ENCODE measurements around the gene PLEKHA6.

The PLEKHA6 gene

GRCh38 chr1:204362984-204363334 is 3.2 kb upstream of the PLEKHA6 start:
- Histone ChIP-seq H3K36me3 (ENCODE audit: insufficient read depth, low read depth, low read length) (no peaks in the 10 kb centered on the region), H3K27me3 (ENCODE audit: insufficient read depth, low read length) (peaks cover 29% of the 10 kb centered on the region), H3K9ac (ENCODE audit: low read depth, low read length) (no peak overlapping the region), H3K9me3 (ENCODE audit: insufficient read depth, low read depth, low read length) (no peaks in the 10 kb centered on the region), H3K27ac (ENCODE audit: low read length) (no peak overlapping the region), H3K4me3 (ENCODE audit: low read length) (peak overlapping the region; percentile 68; the same call in 1 of the 2 replicates), H3K4me1 (ENCODE audit: insufficient read depth, low read length) (peaks cover 12% of the 10 kb centered on the region; the same call in 1 of the 2 replicates)

- H3K36me3 ChIP-seq (ENCODE audit: insufficient read depth, low read depth, low read length) = no peaks in the 10 kb centered on the region
- no peak overlapping the region for H3K27ac ChIP-seq (ENCODE audit: low read length)
- no peaks in the 10 kb centered on the region for H3K9me3 ChIP-seq (ENCODE audit: insufficient read depth, low read depth, low read length)
- peaks cover 12% of the 10 kb centered on the region; the same call in 1 of the 2 replicates for H3K4me1 ChIP-seq (ENCODE audit: insufficient read depth, low read length)
- H3K9ac ChIP-seq (ENCODE audit: low read depth, low read length) = no peak overlapping the region
- H3K4me3 ChIP-seq (ENCODE audit: low read length) = no peak overlapping the region
- H3K27me3 ChIP-seq (ENCODE audit: insufficient read depth, low read length) = peaks cover 29% of the 10 kb centered on the region
Measured at GRCh38 chr1:204361781-204362180, 2.1 kb upstream of the PLEKHA6 start.

- H3K9me3 ChIP-seq (ENCODE audit: insufficient read depth, low read depth, low read length) = no peaks in the 10 kb centered on the region
- peaks cover 12% of the 10 kb centered on the region; the same call in 1 of the 2 replicates for H3K4me1 ChIP-seq (ENCODE audit: insufficient read depth, low read length)
- H3K9ac ChIP-seq (ENCODE audit: low read depth, low read length) = no peak overlapping the region
- no peak overlapping the region for H3K27ac ChIP-seq (ENCODE audit: low read length)
- no peaks in the 10 kb centered on the region for H3K36me3 ChIP-seq (ENCODE audit: insufficient read depth, low read depth, low read length)
- H3K4me3 ChIP-seq (ENCODE audit: low read length) = no peak overlapping the region
- peaks cover 29% of the 10 kb centered on the region for H3K27me3 ChIP-seq (ENCODE audit: insufficient read depth, low read length)
Measured at GRCh38 chr1:204361341-204361771, 1.6 kb upstream of the PLEKHA6 start.

GRCh38 chr1:204360314-204360713 is 585 bp upstream of the PLEKHA6 start:
- no peak overlapping the region for H3K27ac ChIP-seq (ENCODE audit: low read length)
- H3K36me3 ChIP-seq (ENCODE audit: insufficient read depth, low read depth, low read length) = no peaks in the 10 kb centered on the region
- no peak overlapping the region for H3K4me3 ChIP-seq (ENCODE audit: low read length)
- H3K9ac ChIP-seq (ENCODE audit: low read depth, low read length) = no peak overlapping the region
- peaks cover 12% of the 10 kb centered on the region; the same call in 1 of the 2 replicates for H3K4me1 ChIP-seq (ENCODE audit: insufficient read depth, low read length)
- H3K9me3 ChIP-seq (ENCODE audit: insufficient read depth, low read depth, low read length) = no peaks in the 10 kb centered on the region
- H3K27me3 ChIP-seq (ENCODE audit: insufficient read depth, low read length) = peaks cover 29% of the 10 kb centered on the region

- Histone ChIP-seq H3K36me3 (ENCODE audit: insufficient read depth, low read depth, low read length) (no peaks in the 10 kb centered on the region), H3K9ac (ENCODE audit: low read depth, low read length) (no peak overlapping the region), H3K4me3 (ENCODE audit: low read length) (peak overlapping the region; percentile 47; the same call in 1 of the 2 replicates), H3K4me1 (ENCODE audit: insufficient read depth, low read length) (peaks cover 12% of the 10 kb centered on the region; the same call in 1 of the 2 replicates), H3K9me3 (ENCODE audit: insufficient read depth, low read depth, low read length) (no peaks in the 10 kb centered on the region), H3K27ac (ENCODE audit: low read length) (no peak overlapping the region), H3K27me3 (ENCODE audit: insufficient read depth, low read length) (peaks cover 21% of the 10 kb centered on the region)
Measured at GRCh38 chr1:204359131-204359473, 627 bp downstream of the PLEKHA6 start.

GRCh38 chr1:204358605-204359004 is 1.1 kb downstream of the PLEKHA6 start:
- peaks cover 12% of the 10 kb centered on the region; the same call in 1 of the 2 replicates for H3K4me1 ChIP-seq (ENCODE audit: insufficient read depth, low read length)
- H3K27me3 ChIP-seq (ENCODE audit: insufficient read depth, low read length) = peaks cover 17% of the 10 kb centered on the region
- H3K9me3 ChIP-seq (ENCODE audit: insufficient read depth, low read depth, low read length) = no peaks in the 10 kb centered on the region
- H3K9ac ChIP-seq (ENCODE audit: low read depth, low read length) = no peak overlapping the region
- no peaks in the 10 kb centered on the region for H3K36me3 ChIP-seq (ENCODE audit: insufficient read depth, low read depth, low read length)
- H3K4me3 ChIP-seq (ENCODE audit: low read length) = peak overlapping the region; percentile 47; the same call in 1 of the 2 replicates
- no peak overlapping the region for H3K27ac ChIP-seq (ENCODE audit: low read length)

- Histone ChIP-seq H3K4me3 (ENCODE audit: low read length) (no peak overlapping the region), H3K27me3 (ENCODE audit: insufficient read depth, low read length) (peaks cover 10% of the 10 kb centered on the region), H3K27ac (ENCODE audit: low read length) (no peak overlapping the region), H3K9ac (ENCODE audit: low read depth, low read length) (no peak overlapping the region), H3K36me3 (ENCODE audit: insufficient read depth, low read depth, low read length) (no peaks in the 10 kb centered on the region), H3K9me3 (ENCODE audit: insufficient read depth, low read depth, low read length) (no peaks in the 10 kb centered on the region), H3K4me1 (ENCODE audit: insufficient read depth, low read length) (peaks cover 12% of the 10 kb centered on the region; the same call in 1 of the 2 replicates)
Measured at GRCh38 chr1:204357551-204358490, 1.9 kb downstream of the PLEKHA6 start.

- Histone ChIP-seq H3K27me3 (ENCODE audit: insufficient read depth, low read length) (peaks cover 2% of the 10 kb centered on the region), H3K27ac (ENCODE audit: low read length) (no peak overlapping the region), H3K9ac (ENCODE audit: low read depth, low read length) (no peak overlapping the region), H3K9me3 (ENCODE audit: insufficient read depth, low read depth, low read length) (no peaks in the 10 kb centered on the region), H3K4me3 (ENCODE audit: low read length) (no peak overlapping the region), H3K4me1 (ENCODE audit: insufficient read depth, low read length) (peaks cover 12% of the 10 kb centered on the region; the same call in 1 of the 2 replicates), H3K36me3 (ENCODE audit: insufficient read depth, low read depth, low read length) (no peaks in the 10 kb centered on the region)
Measured at GRCh38 chr1:204356997-204357396, 2.7 kb downstream of the PLEKHA6 start.

GRCh38 chr1:204355913-204356312 is 3.8 kb downstream of the PLEKHA6 start:
- Histone ChIP-seq H3K4me1 (ENCODE audit: insufficient read depth, low read length) (peaks cover 17% of the 10 kb centered on the region), H3K27me3 (ENCODE audit: insufficient read depth, low read length) (no peaks in the 10 kb centered on the region), H3K9me3 (ENCODE audit: insufficient read depth, low read depth, low read length) (no peaks in the 10 kb centered on the region), H3K36me3 (ENCODE audit: insufficient read depth, low read depth, low read length) (no peaks in the 10 kb centered on the region), H3K27ac (ENCODE audit: low read length) (no peak overlapping the region), H3K9ac (ENCODE audit: low read depth, low read length) (no peak overlapping the region), H3K4me3 (ENCODE audit: low read length) (no peak overlapping the region)

GRCh38 chr1:204354579-204354978 is 5.2 kb downstream of the PLEKHA6 start:
- Histone ChIP-seq H3K4me1 (ENCODE audit: insufficient read depth, low read length) (peaks cover 24% of the 10 kb centered on the region), H3K36me3 (ENCODE audit: insufficient read depth, low read depth, low read length) (no peaks in the 10 kb centered on the region), H3K9ac (ENCODE audit: low read depth, low read length) (no peak overlapping the region), H3K4me3 (ENCODE audit: low read length) (no peak overlapping the region), H3K9me3 (ENCODE audit: insufficient read depth, low read depth, low read length) (no peaks in the 10 kb centered on the region), H3K27ac (ENCODE audit: low read length) (no peak overlapping the region), H3K27me3 (ENCODE audit: insufficient read depth, low read length) (no peaks in the 10 kb centered on the region)

- Histone ChIP-seq H3K27me3 (ENCODE audit: insufficient read depth, low read length) (no peaks in the 10 kb centered on the region), H3K4me1 (ENCODE audit: insufficient read depth, low read length) (peaks cover 14% of the 10 kb centered on the region), H3K9me3 (ENCODE audit: insufficient read depth, low read depth, low read length) (no peaks in the 10 kb centered on the region), H3K9ac (ENCODE audit: low read depth, low read length) (no peak overlapping the region), H3K36me3 (ENCODE audit: insufficient read depth, low read depth, low read length) (no peaks in the 10 kb centered on the region), H3K4me3 (ENCODE audit: low read length) (no peak overlapping the region), H3K27ac (ENCODE audit: low read length) (no peak overlapping the region)
Measured at GRCh38 chr1:204353213-204353910, 6.4 kb downstream of the PLEKHA6 start.
